NCI-H146 treated with DMSO at 0.1 percent for 48 hours (cell line): Measurements from ENCODE around the gene RPA3.
"Not testable (repeated sequence)": the region's sequence is repeated elsewhere in the genome, so short reads cannot be mapped to it uniquely, and the experiment has no call there.

Source experiments
- DNase-seq: peaks from one replicate; lab custom pipeline; 2025; ENCODE audit not compliant: unreplicated experiment; lab: John Stamatoyannopoulos, UW

RPA3 gene

GRCh38 chr7:7695111-7695817, 23.1 kb downstream of the RPA3 start:
- no peak for DNase-seq

DNA sequence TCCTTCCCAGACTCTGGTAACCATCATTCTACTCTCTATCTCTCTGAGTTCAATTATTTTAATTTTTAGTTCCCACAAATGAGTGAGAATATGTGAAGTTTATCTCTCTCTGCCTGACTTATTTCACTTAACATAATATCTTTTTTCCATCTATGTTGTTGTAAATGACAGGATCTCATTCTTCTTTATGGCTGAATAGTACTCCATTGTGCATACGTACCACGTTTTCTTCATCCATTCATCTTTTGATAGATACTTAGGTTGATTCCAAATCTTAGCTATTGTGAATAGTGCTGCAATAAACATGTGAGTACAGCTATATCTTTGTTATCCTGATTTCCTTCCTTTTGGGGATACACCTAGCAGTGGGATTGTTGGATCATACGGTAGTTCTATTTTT, 23.9 kb downstream of the RPA3 start:
- no peak for DNase-seq

- DNase-seq = no peak
Observed at GRCh38 chr7:7693881-7694280, 24.5 kb downstream of the RPA3 start.

GRCh38 chr7:7688956-7689355, 29.5 kb downstream of the RPA3 start:
- DNase-seq = no peak

DNA sequence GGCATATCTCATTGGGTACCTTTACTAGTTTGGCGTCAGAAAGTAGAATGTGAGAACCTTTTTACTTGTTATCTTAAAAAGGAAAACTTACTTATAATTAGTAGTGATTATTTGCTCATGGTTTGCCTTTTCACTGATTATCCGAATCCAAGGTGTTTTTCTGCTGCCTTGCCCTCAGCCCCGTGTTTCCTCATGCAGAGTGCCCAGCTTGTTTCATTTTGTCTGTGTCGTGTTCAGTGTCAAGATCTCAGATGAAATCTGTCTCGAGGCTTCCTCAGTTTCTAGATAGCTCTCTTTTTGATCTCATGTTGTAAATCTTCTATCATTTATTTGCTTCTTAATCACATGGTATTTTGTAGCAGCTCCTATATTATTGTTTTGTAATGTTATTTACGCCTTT, 30.1 kb downstream of the RPA3 start:
- DNase-seq = no peak

DNA sequence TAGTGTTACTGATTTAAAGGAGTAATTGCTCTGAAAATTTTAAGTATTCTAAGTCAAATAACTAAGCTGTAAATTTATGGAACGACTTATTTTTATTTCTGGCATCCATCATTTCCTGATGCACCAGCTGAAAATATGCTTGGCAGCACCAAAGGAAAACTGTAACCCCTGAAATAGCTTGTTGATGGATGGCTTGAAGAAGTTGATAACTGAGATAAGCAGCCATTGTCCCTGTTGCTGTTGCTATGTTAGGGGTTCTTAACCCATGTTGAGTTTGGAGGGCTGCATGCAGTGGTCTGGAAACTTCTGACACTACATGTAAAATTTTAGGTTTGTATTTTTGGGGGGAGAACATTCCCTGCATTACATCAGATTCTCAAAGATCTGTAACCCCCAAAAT, 30.6 kb downstream of the RPA3 start:
- DNase-seq = no peak

- DNase-seq = no peak
Observed at GRCh38 chr7:7686811-7687508, 31.4 kb downstream of the RPA3 start.

- DNase-seq = no peak
Observed at GRCh38 chr7:7682861-7683260, 35.5 kb downstream of the RPA3 start.

DNA sequence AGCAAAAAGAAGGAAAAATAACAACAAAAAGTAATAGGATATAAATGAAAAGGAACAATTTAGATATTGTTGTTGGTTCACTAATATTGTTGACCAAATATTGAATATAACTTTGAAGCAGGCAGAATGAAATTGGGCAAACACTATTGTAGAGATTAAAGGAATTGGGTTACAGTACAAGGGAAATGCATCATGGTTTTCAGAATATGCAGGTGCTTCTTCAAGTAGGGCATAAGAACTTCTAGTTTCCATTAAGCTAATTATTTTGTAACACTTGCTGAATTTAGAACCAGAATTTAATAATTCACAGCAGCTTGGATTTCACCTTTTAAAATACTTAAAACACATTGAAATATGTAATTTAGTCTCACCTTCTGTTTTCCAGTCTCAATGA, 36.5 kb downstream of the RPA3 start:
- DNase-seq = peak; percentile 45

DNA sequence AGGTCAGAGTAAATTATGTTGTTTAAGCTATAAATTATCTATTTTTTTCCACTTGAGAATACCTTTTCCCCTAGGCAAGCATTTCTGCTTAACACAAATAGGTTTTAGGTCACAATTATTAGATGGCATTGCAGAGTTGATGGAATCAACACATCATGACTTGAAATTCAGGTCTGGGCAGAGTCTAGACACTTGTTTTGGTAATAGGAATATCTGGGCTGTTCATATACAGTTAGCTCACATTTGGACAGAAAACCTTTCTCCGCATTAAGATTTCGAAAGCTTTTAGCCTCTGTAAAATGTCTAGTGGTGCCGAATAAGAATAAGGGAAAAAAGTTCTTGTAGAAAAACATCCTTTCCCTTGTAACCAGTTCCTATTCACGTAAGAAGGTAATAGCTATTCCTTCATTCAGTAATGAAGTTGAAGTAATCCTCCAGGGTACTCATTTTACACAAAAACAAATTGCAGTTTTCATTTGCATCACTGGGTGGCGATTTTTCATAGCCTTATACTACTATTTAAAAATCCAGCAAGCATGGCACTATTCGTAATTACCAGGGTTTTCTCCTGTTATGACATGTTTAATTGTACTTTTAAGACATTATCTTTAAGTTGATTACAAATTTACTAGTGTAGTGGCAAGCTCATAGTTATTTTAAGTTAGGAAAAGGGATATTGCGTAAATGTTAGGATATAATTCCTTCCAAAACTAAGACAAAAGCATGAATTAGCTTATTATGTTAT, 37.0 kb downstream of the RPA3 start:
- peak; percentile 76 for DNase-seq

DNA sequence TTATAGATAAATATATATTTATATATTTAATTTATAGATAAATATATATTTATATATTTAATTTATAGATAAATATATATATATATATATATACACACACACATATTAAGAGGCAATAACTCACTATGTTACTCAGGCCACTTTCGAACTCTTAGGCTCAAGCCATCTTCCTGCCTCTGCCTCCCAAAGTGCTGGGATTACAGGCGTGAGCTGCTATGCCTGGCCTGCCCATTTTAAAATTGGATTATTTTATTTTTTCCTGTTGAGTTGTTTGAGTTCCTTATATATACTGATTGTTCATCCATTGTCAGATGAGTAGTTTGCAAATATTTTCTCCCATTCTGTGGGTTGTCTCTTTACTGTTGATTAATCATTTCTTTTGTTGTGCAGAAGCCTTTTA, 38.8 kb downstream of the RPA3 start:
- not testable (repeated sequence) for DNase-seq

DNA sequence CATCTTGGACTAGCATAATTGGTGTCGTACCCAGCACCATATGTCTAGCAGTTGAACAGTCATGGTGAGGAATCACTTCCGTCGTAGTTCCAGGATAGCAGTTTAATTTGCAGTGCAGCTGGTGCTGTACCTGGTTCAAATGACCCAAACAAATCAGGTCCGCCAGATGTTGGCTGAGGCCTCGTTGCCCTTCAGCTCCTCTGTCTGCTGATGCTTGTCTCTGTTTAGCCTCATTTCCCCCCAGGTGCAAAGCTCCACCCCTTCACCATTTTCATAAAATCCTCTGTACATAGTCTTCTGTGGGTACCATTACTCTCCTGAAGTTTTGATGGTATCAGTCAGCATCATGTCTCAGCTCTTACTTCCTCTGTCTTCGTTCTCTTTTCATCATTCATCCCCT, 42.7 kb downstream of the RPA3 start:
- no peak for DNase-seq

DNA sequence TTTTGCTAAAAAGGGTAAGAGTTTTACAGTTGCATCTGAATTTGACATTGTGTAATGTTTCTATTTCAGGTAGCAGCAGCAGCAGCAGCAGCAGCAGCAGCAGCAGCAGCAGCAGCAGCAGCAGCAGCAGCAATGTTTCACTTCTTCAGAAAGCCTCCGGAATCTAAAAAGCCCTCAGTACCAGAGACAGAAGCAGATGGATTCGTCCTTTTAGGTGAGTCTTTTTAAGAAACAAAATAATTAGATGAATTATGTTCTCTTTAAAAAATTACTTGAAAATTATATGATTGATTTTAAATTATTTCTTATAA, 45.2 kb downstream of the RPA3 start:
- no peak for DNase-seq

- DNase-seq = no peak
Observed at GRCh38 chr7:7672545-7673239, 45.7 kb downstream of the RPA3 start.

- DNase-seq = no peak
Observed at GRCh38 chr7:7671361-7671760, 47.0 kb downstream of the RPA3 start.

- DNase-seq = no peak
Observed at GRCh38 chr7:7670490-7670889, 47.9 kb downstream of the RPA3 start.

GRCh38 chr7:7668706-7669105, 49.7 kb downstream of the RPA3 start:
- DNase-seq = no peak

DNA sequence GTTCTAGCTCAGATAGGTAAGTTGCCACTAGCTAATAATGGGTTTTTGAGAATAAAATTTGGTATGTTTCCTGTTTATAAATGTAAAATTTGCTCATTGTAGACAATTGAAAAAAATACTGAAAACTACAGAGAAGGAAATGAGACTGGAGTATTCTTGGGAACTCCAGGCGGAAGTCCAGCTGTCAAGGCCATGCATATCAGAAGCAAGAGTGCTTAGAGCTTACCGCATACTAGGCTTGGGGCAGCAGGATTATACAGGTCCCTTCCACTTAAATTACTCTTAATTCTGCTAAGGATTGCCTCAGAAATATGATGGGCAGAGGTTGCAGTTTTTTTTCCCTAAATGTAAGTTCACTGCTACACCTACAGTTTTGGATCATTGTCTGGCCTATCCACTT, 51.2 kb downstream of the RPA3 start:
- no peak for DNase-seq

- DNase-seq = no peak
Observed at GRCh38 chr7:7665031-7665430, 53.4 kb downstream of the RPA3 start.

DNA sequence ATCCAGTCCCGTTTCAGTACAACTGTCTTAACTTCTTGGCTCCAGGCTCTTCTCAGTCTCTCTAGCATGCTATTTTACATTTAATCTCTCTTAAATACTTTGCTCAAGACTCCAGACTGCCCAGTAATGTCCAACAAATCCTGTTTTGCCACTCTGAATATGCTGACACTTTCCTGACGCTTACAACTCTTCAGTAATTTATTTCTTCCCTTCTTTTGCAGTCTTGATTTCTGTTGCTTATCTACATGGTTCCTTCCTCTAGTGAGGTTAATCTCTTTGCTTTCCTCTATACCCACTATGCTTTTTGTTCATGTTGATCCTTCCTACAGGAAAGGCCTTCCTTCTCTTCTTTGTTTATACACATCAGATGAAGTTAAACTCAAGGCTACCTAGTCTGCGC, 54.1 kb downstream of the RPA3 start:
- no peak for DNase-seq

DNA sequence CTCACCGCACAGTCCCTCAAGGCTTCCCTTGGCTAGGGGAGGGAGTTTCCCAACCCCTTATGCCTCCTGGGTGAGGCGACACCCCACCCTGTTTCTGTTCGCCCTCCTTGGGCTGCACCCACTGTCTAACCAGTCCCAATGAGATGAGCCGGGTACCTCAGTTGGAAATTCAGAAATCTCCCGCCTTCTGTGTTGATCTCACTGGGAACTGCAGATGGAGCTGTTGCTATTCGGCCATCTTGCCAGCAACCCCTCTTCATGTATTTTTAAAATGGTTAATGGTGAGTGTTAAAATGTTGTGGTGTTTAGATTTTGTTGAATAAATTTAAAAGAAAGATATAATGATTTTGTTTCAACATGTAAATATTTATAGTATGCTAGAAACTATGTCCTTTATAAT, 55.9 kb downstream of the RPA3 start:
- no peak for DNase-seq

DNA sequence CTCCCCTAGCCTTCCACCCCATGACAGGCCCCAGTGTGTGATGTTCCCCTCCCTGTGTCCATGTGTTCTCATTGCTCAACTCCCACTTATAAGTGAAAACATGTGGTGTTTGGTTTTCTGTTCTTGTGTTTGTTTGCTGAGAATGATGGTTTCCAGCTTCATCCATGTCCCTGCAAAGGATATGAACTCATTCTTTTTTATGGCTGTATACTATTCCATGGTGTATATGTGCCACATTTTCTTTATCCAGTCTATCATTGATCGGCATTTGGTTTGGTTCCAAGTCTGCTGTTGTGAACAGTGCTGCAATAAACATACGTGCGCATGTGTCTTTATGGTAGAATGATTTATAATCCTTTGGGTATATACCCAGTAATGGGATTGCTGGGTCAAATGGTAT, 61.9 kb downstream of the RPA3 start:
- not testable (repeated sequence) for DNase-seq
